HG03039 (cell line): ENCODE data around the gene GPER1.

ENCODE experiments used
- ATAC-seq: cut with Tn5 transposase; IDR thresholded peaks from one replicate; pipeline ENCODE4 v1.9.1; 2021; ENCODE audit warnings: mild to moderate bottlenecking, moderate library complexity; ENCODE audit not compliant: unreplicated experiment

Gene GPER1

DNA sequence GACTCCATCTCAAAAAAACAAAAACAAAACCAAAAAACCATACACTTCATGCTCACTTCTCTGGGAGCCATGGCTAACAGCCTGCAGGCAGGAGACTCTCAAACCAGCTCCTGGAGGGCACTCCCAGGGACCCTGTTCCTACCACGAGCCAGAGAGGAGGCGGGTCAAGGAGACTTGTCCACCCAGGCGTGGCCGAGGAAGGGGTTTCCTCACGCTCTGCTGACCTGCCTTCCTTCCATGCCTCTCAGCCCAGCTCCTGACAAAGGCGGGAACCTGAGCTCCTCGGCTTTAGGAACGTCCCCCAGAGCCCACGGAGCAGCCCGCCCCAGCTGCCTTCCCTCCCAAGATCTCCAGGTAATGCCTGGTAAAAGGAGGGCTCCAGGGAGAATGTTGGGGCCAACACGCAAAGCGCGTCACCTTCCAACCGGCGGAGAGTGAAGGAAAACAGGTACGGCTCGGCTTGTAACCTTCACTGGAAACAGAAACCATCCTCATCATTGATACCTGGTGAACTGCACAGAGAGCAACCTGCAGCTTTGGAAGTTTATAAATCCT, 34.0 kb upstream of the GPER1 start:
- no peak for ATAC-seq

DNA sequence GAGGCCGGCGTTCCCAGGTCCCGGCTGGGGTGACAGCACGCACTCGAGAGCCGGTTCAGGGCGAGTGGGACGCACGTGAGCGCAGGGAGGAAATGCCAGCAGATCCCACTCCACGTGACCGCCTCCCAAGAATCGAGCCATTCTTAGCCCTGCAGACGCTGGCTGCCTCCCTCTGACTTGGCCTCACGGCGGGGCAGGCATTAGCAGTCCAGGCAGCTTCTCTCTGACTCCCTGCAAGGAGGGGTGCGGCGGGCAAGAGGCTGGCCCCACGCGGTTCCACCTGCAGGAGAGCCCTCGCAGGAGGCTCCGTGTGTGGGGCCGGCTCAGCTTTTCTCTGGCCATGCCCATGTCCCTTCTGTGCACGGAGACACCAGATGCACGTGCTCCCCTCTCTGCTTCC, 33.5 kb upstream of the GPER1 start:
- no peak for ATAC-seq

DNA sequence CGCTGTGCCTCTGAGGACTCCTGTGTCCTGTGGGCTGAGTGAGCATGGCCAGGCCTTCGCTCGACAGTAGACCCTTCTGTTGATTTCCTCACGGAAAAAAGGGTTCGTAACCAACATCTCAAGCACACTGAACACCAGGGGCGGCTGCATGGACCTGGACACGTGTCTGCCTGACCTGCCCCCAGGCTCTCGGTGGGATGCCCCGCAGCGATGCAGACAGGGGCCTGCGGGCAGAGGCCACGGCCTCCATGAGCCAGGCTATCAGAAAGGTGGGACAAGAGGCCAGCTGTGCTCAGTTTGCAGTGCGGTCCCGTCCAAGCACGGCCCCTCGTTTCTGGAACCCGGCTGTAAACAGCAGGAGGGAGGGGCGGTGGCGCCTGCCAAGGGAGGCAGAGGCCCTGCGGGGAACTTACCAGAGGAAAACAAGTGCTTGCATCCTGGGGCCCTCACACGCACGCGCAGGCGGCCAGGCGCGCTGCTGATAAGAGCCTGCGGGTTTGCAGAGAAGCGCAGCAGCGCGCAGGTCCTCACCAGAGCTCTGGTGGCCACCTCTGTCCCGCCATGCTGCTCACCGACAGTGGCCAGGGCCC, 33.0 kb upstream of the GPER1 start:
- ATAC-seq, result no peak

DNA sequence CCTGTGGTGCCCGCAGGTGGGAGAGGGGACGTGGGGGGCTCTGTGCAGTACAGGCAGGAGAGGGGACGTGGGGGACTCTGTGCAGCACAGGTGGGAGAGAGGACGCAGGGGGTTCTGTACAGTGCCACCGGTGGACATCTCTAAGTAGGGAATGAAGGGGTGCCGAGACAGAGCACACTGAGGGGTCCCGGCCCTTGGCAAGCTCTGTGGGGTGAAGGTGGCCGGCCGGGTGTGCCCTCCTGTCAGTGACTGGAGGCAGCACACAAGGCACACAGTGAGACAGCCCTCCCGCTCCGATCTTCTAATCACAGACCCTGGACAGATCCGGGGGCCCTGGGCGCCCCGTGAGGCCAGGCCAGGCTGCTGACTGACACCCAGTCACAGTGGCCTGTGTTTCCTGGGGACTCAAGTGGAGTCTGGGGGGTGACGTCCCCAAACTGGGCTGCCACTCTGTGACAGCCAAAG, 32.4 kb upstream of the GPER1 start:
- no peak for ATAC-seq

DNA sequence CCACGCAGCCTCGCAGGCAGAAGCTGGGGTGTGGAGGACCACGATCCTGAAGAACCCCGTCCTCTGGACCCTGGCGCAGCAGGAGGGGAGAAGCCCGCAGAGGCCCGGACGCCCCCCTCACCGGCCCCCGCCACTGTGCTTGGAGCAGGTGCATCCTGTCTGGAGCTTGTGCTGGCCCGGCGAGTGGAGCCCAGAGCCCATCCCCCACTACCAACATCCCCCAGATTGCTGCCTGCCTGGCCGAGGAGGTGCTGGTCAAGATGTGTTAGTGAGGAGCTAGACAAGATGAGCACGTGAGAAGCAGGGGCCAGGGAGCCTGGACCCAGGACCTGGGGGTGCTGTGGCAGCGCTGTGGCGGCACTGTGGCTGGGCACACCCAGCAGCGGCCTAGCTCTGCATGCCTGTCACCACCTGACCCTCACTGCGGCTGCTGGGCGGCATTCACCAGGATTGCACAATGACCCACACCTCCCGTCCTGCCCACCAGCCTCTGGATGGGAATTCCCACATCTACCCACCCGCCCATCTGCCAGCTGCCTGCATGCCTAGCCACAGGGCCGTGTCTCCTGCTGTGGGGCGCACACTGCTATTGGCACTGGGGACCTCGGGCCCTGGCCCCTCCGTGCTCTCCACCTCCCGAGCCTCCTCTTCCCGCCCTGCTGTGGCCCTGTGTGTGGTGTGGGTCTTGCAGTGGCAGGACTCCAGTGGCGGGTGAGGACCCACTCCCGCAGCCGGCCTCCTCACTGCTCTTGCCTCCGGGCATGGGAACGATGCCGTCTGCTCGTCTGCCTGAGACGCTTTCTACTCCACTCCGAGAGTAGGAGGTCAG, 31.7 kb upstream of the GPER1 start:
- no peak for ATAC-seq

DNA sequence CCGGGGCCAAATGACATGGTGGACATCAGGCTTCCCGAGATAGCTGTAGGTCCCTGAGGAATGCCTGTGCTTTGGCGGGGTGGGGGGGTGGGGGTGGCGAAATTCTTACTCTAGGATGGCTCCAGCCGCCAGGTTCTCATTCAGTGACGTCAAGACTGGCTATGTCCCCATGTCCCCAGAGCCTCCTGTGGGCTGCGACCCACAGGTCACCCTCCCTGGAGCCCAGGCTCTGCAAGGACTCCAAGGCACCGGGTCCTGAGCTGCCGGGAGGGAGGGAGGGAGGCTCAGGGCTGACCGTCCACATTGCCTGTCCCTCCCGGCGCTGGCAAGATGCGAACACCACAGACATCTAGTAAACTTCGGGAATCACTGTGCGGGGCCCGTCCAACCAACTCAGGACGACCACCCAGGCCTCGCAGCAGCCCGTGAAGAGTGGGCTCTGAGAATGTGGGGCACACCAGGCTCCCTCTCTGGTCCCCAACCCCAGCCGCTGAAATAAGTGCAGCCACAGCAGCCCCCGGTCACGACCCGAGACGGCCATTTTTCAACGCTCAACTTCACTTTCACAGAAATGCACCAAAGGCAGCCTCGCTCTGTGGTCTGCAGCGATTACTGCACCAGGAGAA, 31.0 kb upstream of the GPER1 start:
- no peak for ATAC-seq

DNA sequence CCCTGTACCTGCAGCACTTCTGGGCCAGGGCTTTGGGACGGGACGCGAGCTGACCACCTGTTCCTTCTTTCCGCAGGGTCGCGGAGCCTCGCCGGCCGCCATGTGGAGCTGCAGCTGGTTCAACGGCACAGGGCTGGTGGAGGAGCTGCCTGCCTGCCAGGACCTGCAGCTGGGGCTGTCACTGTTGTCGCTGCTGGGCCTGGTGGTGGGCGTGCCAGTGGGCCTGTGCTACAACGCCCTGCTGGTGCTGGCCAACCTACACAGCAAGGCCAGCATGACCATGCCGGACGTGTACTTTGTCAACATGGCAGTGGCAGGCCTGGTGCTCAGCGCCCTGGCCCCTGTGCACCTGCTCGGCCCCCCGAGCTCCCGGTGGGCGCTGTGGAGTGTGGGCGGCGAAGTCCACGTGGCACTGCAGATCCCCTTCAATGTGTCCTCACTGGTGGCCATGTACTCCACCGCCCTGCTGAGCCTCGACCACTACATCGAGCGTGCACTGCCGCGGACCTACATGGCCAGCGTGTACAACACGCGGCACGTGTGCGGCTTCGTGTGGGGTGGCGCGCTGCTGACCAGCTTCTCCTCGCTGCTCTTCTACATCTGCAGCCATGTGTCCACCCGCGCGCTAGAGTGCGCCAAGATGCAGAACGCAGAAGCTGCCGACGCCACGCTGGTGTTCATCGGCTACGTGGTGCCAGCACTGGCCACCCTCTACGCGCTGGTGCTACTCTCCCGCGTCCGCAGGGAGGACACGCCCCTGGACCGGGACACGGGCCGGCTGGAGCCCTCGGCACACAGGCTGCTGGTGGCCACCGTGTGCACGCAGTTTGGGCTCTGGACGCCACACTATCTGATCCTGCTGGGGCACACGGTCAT, 30.3 kb upstream of the GPER1 start:
- no peak for ATAC-seq

DNA sequence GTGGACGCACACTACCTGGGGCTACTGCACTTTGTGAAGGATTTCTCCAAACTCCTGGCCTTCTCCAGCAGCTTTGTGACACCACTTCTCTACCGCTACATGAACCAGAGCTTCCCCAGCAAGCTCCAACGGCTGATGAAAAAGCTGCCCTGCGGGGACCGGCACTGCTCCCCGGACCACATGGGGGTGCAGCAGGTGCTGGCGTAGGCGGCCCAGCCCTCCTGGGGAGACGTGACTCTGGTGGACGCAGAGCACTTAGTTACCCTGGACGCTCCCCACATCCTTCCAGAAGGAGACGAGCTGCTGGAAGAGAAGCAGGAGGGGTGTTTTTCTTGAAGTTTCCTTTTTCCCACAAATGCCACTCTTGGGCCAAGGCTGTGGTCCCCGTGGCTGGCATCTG, 29.6 kb upstream of the GPER1 start:
- no peak for ATAC-seq

DNA sequence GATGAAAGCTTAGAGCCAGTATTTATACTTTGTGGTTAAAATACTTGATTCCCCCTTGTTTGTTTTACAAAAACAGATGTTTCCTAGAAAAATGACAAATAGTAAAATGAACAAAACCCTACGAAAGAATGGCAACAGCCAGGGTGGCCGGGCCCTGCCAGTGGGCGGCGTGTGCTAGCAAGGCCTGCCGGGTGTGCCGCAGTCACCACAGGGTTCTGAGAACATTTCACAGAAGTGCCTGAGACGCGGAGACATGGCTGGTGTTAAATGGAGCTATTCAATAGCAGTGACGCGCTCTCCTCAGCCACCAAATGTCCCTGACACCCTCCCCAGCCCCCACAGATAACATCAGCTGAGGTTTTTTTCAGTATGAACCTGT, 29.1 kb upstream of the GPER1 start:
- no peak for ATAC-seq

DNA sequence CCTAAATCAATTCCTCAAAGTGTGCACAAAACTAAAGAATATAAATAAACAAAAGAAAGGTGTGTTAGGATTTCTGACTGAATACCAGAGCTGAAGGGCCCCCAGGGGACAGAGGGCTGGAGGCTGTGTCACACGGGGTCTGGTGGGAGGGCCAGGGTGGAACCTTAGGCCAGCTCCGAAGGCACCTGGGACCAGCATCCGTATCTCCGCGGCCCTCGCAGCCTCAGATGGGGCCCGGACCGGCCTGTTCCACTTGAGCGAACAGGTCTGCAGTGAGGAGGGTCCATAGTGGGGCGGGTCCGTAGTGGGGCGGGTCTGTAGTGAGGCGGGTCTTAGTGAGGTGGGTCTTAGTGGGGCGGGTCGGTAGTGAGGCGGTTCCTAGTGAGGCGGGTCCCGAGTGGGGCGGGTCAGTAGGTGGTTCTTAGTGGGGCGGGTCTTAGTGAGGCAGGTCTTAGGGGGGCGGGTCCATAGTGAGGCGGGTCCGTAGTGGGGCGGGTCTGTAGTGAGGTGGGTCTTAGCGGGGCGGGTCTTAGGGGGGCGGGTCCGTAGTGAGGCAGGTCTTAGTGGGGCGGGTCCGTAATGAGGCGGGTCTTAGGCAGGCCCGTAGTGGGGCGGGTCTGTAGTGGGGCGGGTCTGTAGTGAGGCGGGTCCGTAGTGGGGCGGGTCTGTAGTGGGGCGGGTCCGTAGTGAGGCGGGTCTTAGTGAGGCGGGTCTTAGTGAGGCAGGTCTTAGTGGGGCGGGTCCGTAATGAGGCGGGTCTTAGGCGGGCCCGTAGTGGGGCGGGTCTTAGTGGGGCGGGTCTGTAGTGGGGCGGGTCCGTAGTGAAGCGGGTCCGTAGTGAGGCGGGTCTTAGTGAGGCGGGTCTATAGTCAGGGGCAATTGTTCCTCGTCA, 28.5 kb upstream of the GPER1 start:
- ATAC-seq, result no peak

DNA sequence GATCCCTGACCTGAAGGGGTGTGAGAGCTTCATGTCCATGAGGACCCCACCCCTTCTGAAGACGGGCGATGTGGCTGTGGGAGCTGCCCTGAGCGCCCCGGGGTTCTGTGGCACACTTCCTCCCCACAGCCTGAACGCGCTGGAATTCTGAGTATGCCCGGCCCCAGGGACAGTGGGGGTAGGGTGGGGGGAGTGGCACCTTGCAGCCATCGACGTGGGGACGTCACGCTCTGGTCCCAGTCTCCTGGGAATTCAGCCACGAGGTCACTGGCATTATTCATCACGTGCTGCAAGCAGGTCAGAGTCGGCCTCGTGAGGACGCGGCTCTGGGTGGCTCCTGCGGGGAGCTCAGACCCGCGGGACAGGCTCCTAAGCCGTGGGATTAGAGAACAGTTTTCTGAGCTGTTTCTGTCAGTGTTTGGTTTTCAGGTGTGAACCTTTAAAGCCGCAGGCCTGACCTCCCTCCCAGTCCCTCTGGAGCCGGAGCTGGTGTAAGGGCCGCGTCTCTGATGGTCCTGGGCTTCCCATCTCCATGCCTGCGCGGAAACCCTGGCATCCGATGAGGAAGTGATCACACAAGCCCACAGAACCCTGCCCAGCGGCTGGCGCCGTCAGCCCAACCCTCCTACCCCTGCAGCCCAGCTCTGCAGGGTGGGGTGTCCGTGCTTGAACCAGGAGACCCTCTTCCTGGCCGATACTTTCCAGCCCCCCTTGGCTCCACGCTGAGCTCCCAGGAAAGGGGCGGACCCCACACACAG, 27.4 kb upstream of the GPER1 start:
- ATAC-seq, result no peak

DNA sequence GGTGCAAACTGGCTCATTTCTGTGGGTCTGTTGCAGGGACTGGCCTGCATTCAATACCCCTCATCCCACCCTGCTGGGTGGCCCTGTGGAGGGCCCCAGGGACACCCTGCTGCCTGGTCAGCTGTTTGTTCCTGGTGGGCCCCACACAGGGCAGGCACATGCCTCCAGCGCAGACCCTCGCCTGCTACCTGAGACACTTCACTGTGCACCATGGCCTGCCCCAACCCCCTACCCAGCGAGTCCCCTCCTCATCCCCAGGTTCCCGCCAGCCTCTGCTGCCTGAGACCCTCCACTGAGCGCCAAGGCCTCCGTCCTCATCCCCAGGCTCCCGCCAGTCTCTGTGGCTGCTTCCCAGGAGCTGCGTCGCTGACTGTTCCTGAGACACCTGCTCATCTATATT, 26.7 kb upstream of the GPER1 start:
- no peak for ATAC-seq

DNA sequence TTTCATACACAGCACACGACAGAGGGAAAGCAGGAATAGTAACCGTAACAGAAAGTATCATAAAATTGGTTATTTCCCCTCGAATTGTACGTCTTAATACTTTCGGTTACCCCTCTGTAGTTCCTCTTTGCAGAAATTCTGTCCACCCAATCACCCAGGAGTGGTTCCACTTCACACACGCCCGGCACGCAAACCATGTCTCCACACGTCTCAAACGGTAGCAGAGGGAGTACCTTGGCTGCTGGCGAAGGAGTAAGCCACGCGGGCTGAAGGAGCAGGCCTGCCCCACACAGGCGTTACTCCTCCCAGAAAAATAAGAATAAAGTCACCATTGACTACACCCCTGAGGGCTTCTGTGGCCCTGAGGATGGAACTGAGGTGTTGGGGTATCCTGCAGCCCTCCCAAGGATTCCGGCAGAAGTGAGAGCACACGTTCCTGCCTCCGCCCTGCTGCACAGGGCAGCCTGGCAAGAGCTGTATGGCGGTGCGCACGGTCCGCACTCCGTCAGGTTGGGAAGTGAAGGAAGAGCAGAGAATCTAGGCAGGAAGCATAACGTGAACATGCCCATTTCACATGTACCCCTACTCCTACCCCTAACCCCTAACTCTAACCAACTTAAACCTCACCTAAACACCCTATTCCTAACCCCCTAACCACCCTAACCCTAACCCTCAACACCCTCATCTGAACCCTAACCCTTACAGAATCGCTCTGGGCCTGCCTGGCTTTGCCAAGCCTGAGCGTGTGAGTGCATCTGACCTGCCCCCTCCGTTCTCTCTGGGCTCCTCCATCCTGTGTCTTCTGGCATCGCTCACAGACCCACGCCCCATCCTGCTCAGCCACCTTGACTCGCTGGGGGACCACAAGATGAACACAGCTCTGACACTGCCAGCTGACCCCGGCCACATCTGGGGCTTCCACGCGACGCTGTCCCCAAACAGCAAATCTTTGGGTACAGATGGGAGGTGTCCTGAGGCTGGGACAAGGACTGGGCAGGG, 25.3 kb upstream of the GPER1 start:
- ATAC-seq, result no peak

DNA sequence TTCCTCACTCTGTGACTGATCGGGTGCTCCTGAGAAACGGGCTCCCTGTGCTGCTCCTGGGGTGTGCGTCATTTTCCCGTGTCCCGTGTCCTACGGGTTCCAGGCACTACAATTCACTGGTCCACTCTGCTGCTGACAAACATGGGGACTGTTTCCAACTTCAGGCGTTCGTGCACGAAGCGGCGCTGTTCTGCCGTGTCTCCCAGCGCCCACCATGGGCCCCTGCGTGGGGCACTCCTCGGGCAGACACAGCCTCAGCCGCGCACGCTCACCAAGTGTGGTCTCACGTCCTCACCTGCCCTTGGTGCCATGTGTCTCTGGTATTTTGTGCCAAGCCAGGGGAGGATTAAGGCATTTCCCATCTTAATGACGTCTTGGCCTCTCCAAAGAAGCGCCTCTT, 24.6 kb upstream of the GPER1 start:
- ATAC-seq, result no peak

DNA sequence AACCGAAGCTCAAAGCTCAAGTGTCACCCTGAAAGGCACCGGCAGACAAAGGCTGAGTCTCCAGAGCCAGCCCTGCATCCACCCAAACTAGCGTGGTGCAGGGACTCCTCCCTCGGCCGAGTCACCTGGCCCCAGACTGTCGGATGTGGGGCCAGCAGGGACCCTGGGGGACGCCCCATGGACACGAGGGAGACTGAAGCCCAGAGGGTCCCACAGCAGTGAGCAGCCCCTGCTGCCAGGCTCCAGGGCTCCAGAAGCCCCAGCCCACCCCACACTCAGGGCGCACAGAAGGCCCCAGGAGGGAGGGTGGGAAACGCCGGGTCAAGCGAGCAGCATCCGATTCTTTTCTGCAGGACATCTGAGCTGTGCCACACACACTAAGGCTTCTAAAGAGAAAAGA, 23.3 kb upstream of the GPER1 start:
- no peak for ATAC-seq

DNA sequence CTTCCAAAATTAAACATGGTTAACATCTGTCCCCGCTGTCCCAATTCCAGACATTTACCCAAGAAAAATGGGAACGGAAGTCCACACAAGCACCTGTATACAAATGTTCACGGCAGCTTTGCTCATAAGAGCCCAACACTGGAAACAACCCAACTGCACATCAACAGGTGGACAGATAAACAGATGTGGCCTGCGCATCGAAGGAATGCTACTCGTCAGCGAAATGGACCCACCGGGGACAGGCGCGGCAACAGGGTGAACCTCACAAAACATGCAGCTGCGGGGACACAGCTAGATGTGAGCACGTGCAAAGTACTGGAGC, 22.7 kb upstream of the GPER1 start:
- no peak for ATAC-seq

DNA sequence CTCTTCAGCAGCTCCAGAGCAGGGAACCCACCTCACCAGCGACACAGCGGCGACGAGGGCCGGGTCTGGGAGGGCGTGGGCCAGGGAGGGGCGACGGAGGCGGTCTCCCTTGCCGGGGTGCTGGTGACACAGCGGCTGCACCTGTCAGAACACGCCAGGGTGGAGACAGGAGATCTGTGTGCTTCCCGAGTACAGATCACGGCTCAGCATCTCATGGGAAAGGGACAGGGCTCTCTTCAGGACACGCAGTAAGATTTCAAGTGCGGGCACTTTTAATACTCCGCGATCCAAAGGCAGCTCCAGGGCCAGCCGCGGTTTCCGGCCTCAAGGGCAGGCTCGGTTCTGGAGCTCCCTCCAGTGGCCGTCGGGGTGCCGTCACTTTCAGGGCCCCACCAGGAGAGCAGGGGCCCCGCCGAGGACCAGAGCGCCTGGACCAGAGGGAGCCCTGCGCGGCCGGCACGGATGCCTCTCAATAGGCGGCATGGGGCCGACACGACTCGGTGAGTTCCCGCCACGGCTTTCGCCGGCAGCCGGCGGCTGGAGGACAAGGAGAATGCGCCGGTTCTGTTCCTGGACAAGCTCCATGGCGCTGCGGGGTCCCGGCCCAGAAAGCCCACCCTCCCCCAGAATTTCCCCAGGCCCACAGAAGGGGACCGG, 22.2 kb upstream of the GPER1 start:
- peak; percentile 42 for ATAC-seq

DNA sequence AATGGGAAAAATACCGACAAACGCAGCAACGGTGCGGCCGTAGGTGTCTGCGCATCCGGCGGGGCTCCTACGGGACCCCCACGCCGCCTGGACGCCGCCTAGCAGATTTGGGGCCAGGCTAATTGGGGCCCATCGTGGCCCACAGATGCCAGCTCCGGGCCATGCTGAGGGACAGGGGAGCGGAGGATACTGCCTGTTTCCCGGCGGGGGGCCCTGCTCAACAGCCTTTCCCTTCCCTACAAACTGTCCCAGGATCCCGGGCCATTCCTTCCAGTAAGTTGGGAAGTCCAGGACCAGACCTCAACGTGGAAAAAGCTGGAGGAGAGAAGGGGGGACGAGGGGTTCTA, 21.7 kb upstream of the GPER1 start:
- ATAC-seq, result no peak
